Measurements from ENCODE around the gene NPTX2. TPM values are rescaled to one million over a fixed set of nuclear protein-coding genes. Genes with fewer than 3 reads are reported as not detected.

Gene NPTX2
- total and polyA plus RNA-seq, 10 donors = 2.2 to 64.6 (median 13.6) TPM

DNA sequence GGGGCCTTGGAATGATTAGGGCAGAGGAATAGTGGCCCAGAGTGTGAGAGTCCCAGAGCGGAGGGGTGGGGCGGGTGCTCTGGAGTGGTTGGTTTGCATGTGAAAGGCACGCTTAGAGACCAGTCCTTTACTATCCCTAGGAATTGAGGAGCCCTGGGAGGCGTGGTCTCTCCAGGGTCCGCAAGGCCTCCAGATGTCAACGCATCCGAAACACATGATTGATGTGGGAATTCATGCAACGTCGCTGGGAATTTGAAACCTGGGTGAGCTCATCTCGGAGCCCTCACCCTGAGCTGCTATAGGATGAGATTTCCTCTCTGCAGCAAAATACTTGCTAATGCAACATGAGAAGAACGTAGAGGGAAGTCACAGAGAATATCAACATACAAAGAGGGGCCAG lies 51.2 kb downstream of the NPTX2 start:
- H3K9me3 ChIP-seq = peaks cover 0 to 36% (median 13%) of the 10 kb centered on the region in 8 donors
- H3K27me3 ChIP-seq (replicated peaks in 1 of 7) = peaks cover 0 to 10% (median 0%) of the 10 kb centered on the region in 7 donors
- H3K27ac ChIP-seq = no peak overlapping the region
- intact Hi-C loops (cut with DNase I; ENCODE audit: low total_unique reads) = no loop called here
- H3K4me1 ChIP-seq = no peaks in the 10 kb centered on the region
- TF ChIP-seq CTCF (IDR thresholded peaks at IDR 0.05 in 8 of 11, conservative IDR thresholded peaks at IDR 0.05 in 3 of 11) = no peak
- TF ChIP-seq POLR2AphosphoS5 (IDR thresholded peaks at IDR 0.05) = no peak
- TF ChIP-seq POLR2A (IDR thresholded peaks at IDR 0.05) = no peak
- DNase-seq = peak; percentile 18
- no peak overlapping the region for H3K4me3 ChIP-seq
- H3K36me3 ChIP-seq = no peaks in the 10 kb centered on the region
- 38 to 67% (median 48%) methylated on average over 7 to 11 of the region's 11 CpGs for WGBS, 5 donors

DNA sequence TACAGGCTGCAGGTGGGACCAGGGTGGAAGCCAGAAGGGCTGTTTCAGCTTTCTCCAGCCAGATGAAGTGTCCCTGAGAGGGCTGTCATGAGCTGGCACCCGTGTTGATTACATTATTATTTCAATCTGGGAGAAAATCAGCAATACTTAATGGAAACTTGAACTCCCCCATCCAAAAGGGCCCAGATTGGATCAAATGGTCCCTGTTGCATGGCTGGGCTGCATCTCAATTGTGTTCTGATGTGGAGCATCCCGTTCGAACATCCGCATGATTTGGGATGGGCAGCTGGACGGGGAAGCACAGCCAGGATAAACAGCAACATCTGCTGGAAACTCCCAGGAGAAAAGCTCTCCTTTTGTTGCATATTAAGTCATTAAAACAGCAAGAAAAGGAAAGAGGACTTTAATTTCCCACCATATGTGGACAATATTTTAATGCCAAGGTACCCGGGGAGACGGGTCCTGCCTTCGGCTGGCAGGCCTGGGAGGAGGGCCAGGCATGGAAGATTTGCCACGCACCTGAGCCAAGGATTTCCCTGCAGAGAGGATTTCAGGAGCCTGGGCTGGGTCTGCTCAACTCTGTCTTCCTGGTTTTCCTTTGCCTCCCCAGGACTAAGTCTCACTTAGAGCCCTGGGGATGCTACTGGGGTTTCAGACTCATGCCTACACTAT lies 52.4 kb downstream of the NPTX2 start:
- intact Hi-C loops (cut with DNase I; ENCODE audit: low total_unique reads) = no loop called here
- H3K9me3 ChIP-seq = peaks cover 0 to 33% (median 14%) of the 10 kb centered on the region in 8 donors
- H3K4me3 ChIP-seq = no peak overlapping the region
- no peaks in the 10 kb centered on the region for H3K4me1 ChIP-seq
- H3K36me3 ChIP-seq = no peaks in the 10 kb centered on the region
- 82 to 88% (median 86%) methylated on average over 8 to 9 of the region's 9 CpGs for WGBS, 5 donors
- no peak overlapping the region for H3K27ac ChIP-seq
- H3K27me3 ChIP-seq (replicated peaks in 1 of 7) = peaks cover 0 to 10% (median 0%) of the 10 kb centered on the region in 7 donors
- TF ChIP-seq CTCF (IDR thresholded peaks at IDR 0.05 in 8 of 11, conservative IDR thresholded peaks at IDR 0.05 in 3 of 11) (no peak), POLR2AphosphoS5 (IDR thresholded peaks at IDR 0.05) (no peak), POLR2A (IDR thresholded peaks at IDR 0.05) (no peak)
- DNase-seq = peak; percentile 64

- H3K36me3 ChIP-seq = no peaks in the 10 kb centered on the region
- H3K27me3 ChIP-seq (replicated peaks in 1 of 7) = peaks cover 0 to 11% (median 0%) of the 10 kb centered on the region in 7 donors
- intact Hi-C loops (cut with DNase I; ENCODE audit: low total_unique reads) = no loop called here
- WGBS, 5 donors = 80 to 92% (median 85%) methylated on average over 7 to 8 of the region's 8 CpGs
- DNase-seq = no peak
- no peak overlapping the region for H3K27ac ChIP-seq
- peaks cover 0 to 30% (median 14%) of the 10 kb centered on the region in 8 donors for H3K9me3 ChIP-seq
- TF ChIP-seq POLR2A (IDR thresholded peaks at IDR 0.05) = no peak
- TF ChIP-seq CTCF (IDR thresholded peaks at IDR 0.05 in 8 of 11, conservative IDR thresholded peaks at IDR 0.05 in 3 of 11) = no peak
- no peak for TF ChIP-seq POLR2AphosphoS5 (IDR thresholded peaks at IDR 0.05)
- no peaks in the 10 kb centered on the region for H3K4me1 ChIP-seq
- H3K4me3 ChIP-seq = no peak overlapping the region
These were observed 53.1 kb downstream of the NPTX2 start for GRCh38 chr7:98670186-98670585.

DNA sequence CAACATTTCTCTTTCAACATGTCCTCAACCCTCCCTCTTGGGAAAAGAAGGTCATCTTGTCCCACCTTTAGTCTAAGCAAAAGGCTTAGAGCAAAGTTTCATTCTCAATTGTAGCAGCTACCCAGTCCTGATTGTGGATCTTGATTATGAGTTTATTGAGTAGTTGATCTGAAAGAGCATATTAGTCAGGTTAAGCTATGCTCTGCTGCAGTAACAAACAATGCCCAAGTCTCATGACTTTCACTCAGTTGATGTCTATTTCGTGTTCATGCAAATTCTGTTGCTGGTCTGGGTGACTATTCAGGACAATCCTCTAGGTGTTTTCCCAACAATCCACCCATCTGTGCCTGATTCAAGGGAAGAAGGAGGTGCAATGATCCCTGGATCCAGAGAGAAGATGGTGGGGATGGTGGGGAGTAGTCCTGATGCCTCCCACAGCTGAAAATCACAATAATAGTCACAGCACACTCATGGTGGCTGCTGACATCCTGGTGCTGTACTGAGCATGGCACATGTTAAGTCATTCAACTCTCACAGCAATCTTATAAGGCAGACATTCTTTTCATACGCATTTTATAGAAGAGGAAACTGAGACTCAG lies 54.7 kb downstream of the NPTX2 start:
- Histone ChIP-seq H3K4me1 (no peaks in the 10 kb centered on the region), H3K36me3 (no peaks in the 10 kb centered on the region), H3K9me3 (peaks cover 0 to 30% (median 14%) of the 10 kb centered on the region in 8 donors), H3K27me3 (replicated peaks in 1 of 7) (peaks cover 0 to 19% (median 0%) of the 10 kb centered on the region in 7 donors), H3K27ac (no peak overlapping the region), H3K4me3 (no peak overlapping the region)
- WGBS, 5 donors = 48 to 75% (median 71%) methylated on average over 2 of the region's 2 CpGs
- intact Hi-C loops (cut with DNase I; ENCODE audit: low total_unique reads) = no loop called here
- no peak for TF ChIP-seq POLR2AphosphoS5 (IDR thresholded peaks at IDR 0.05)
- TF ChIP-seq POLR2A (IDR thresholded peaks at IDR 0.05) = no peak
- no peak for TF ChIP-seq CTCF (IDR thresholded peaks at IDR 0.05 in 8 of 11, conservative IDR thresholded peaks at IDR 0.05 in 3 of 11)
- no peak for DNase-seq
